GM21515 (cell line): ENCODE measurements around the gene POLN.

Experiments used
- ATAC-seq: cut with Tn5 transposase; IDR thresholded peaks from one replicate; pipeline ENCODE4 v1.9.1; 2021; ENCODE audit not compliant: unreplicated experiment

The POLN gene

GRCh38 chr4:2089222-2089621 is 152.7 kb downstream of the POLN start:
- no peak for ATAC-seq

DNA sequence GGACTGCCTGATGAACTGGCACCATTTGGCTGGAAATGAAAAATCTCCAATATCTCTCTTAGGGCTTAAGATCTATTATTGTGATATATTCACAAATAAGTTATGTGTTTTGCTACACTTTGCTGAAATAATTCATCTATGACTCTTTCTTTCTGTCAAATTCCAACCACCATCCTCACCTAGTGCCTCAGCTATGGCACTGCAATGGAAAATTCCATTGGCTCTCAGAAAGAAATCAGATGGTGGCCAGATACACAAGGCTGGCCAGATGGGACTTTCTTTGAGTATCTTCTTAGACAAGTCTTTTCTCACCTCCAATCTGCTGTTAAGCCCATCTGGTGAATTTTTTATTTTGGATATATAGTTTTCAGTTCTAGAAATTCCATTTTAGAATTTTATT is 154.8 kb downstream of the POLN start:
- ATAC-seq = no peak

DNA sequence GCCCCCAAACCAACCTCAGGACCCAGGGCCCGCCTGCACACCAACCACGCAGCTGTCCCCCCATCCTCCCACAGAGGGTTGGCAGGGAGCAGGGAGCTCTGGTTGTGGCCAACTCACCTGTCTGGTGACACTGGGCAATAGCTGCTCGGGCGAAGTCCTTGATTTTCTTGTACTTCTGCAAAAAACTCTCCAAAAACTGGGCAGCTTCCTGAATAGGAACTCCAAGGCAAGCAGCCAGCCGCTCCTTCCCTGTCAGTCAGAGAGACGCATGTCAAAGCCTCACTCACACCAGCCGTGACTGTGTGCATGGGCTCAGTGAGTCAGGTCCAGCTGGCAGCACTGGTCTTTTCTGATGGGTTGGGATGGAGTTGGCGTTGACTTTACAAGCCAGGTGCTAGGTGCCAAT is 156.4 kb downstream of the POLN start:
- no peak for ATAC-seq

DNA sequence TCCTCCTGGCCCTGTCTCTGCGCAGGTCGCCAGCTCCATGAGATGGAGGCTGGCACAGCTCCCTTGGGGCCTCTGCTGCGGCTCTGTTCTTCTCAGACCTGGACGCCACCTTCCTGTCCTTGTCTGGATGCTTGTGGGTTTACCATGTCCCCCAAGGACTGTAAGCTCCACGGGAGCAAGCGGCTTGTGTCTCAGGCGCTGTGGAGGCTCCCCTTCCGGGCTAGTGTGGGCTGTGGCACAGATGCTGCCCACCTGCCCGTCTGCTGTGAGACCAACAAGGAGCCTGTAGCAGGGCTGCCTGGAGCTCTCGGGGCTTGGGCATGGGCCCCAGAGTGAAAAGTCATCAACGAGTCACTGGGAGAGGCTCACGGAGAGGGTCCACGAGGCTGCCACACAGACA is 157.6 kb downstream of the POLN start:
- ATAC-seq = no peak

- no peak for ATAC-seq
Measured at GRCh38 chr4:2083826-2084160, 158.1 kb downstream of the POLN start.

- ATAC-seq = no peak
Measured at GRCh38 chr4:2083116-2083825, 158.7 kb downstream of the POLN start.

GRCh38 chr4:2082627-2083026 is 159.3 kb downstream of the POLN start:
- no peak for ATAC-seq

DNA sequence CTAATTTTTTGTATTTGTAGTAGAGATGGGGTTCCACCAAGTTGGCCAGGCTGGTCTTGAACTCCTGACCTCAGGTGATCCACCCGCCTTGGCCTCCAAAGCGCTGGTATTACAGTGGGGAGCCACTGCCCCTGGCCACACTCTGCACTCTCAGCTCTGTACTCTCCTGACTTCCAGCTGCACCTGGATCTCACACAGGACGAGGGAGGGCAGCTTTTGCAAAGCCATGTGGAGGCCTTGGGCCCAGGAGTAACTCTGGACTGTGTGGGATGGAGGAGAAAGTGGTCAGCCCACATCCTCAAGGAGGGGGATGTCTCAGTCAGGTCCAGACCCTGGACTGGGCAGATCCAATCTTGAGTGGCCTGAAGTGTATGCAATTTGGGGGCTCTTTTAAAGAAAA is 159.8 kb downstream of the POLN start:
- no peak for ATAC-seq

DNA sequence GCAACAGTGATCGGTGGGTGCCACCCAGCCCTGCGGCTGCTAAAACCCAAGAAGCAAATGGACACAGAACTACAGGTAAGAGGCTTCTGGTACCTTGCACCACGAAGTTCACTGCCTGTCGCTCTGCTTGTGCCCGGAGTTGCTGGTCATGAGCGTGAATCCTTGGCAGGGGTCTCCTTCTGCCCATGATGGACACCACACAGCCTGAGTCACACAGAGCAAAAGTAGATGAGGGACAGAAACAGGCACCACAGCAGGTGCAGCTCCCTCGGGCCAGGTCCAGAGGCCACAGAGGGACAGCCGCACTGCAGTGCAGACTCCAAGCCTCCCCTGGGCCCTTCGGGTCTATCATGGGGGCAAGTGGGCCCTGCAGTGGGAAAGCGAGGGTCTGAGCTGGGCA is 160.4 kb downstream of the POLN start:
- ATAC-seq = no peak

- ATAC-seq = no peak
Measured at GRCh38 chr4:2080429-2081300, 161.3 kb downstream of the POLN start.

GRCh38 chr4:2079926-2080325 is 162.0 kb downstream of the POLN start:
- no peak for ATAC-seq

GRCh38 chr4:2079006-2079405 is 162.9 kb downstream of the POLN start:
- no peak for ATAC-seq

GRCh38 chr4:2078584-2078983 is 163.3 kb downstream of the POLN start:
- ATAC-seq = no peak

- ATAC-seq = no peak
Measured at GRCh38 chr4:2077537-2078460, 164.1 kb downstream of the POLN start.

- ATAC-seq = no peak
Measured at GRCh38 chr4:2076908-2077536, 164.9 kb downstream of the POLN start.

- ATAC-seq = no peak
Measured at GRCh38 chr4:2075987-2076907, 165.7 kb downstream of the POLN start.

DNA sequence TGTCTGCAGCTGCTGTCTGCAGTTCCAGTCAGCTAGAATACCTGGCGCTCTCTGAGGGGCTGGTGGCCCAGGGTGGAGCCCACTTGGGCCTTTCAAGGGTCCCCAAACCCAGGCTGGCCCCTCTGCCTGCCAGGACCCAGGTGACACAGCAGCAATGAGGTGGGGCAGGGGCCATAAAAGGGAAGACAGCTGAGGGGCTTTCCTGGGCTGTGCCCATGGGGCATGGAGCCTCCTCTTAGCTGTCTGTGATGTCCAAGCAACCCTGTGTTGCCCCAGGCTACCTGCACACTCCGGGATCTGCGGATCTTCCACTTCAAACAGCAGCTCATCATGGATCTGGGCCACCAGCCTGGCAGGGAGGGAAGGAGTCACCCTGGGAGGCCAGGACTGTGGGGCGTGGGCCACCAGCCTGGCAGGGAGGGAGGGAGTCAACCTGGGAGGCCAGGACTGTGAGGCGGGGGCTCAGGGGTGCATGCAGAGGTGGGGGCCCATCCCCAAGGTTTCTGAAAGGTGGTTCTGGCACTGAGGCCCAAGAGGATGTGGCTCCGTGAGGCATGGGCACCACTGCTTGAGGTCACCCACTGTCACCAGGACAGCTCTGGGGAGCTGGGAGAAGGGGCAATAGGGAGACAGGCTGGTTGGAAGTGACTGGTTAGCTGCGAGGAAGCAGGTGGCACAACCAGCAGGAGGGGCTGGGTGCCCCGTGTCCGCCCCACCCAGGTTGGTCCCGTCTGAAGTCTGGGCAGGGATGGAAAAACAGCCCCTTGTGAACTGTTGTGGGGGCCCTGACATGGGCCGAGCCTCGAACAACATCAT is 166.5 kb downstream of the POLN start:
- ATAC-seq = no peak

DNA sequence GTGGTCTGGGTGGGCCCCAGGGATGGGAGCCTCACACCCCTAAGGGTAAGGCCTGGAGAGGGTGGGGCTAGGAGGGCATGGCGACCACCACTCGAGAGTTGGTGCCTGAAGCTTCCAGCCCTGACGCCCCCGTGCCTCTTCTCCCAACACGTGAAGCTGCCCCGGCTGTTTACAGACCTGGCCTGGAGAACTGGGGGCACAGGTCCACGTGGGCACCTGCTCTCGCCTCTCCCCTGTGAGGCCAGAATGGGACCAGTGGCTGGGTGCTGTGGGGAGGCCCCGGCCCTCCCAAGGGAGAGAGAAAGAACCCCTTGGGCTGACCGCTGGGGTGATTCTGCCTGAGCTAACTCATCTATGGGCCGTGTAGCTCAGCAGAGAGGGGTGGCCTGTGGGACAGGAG is 167.3 kb downstream of the POLN start:
- ATAC-seq = no peak

DNA sequence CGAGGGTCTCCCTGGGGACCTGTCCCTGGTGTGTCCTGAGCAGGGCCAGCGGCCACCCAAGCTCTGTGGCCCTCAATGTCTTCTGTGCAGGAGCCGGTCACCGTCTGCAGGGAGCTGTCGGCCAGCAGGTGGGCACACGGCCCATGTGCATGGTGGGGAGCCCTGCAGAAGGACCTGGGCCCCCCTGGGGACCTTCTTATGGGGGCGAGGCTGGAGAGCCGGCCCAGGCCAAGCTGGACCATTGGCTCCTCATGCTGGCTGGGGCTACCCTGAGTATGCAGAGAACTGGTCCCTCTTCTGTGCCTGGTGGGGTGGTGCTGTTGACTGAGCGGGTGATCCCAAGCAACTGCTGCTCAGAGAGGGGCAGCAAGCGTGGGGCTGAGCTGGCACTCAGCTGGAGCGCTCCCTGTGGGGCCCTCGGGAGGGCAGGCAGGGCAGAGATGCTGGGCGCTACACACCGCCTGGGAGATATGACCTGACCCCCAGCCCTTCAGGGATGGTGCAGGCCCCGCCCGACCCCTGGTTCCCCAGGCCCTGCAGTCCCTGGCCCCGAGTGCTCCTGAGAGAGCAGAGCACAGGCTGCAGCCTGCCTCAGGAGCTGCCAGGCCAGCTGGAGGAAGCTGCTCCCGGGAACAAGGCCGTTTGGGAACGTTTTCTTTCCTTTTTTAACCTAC is 168.0 kb downstream of the POLN start:
- no peak for ATAC-seq
